HG02571 (cell line): Measurements from ENCODE around the gene NEK8.
"Not testable (repeated sequence)": the region's sequence is repeated elsewhere in the genome, so short reads cannot be mapped to it uniquely, and the experiment has no call there.

Experiments
- ATAC-seq: cut with Tn5 transposase; IDR thresholded peaks from one replicate; pipeline ENCODE4 v1.9.1; 2021; ENCODE audit warnings: mild to moderate bottlenecking, moderate library complexity; ENCODE audit not compliant: unreplicated experiment

Gene NEK8

DNA sequence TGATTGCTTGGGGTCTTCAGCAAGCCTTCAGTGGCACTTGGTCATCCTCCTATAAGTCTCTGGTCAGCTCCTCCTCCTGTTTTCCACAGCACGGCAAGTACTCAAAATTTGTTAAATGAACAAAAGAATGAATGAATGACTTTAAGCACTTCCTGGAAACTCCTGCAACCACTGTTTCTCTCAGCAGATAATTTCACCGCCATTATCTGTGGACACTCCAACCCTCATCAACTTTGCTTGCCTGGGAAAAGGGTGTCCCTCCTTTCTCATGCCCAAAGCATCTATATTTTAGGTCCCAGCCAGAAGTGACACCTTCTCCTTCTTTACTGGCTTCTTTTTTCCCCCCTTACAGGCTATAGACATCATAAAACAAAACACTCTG is 21.3 kb upstream of the NEK8 start:
- ATAC-seq = no peak

DNA sequence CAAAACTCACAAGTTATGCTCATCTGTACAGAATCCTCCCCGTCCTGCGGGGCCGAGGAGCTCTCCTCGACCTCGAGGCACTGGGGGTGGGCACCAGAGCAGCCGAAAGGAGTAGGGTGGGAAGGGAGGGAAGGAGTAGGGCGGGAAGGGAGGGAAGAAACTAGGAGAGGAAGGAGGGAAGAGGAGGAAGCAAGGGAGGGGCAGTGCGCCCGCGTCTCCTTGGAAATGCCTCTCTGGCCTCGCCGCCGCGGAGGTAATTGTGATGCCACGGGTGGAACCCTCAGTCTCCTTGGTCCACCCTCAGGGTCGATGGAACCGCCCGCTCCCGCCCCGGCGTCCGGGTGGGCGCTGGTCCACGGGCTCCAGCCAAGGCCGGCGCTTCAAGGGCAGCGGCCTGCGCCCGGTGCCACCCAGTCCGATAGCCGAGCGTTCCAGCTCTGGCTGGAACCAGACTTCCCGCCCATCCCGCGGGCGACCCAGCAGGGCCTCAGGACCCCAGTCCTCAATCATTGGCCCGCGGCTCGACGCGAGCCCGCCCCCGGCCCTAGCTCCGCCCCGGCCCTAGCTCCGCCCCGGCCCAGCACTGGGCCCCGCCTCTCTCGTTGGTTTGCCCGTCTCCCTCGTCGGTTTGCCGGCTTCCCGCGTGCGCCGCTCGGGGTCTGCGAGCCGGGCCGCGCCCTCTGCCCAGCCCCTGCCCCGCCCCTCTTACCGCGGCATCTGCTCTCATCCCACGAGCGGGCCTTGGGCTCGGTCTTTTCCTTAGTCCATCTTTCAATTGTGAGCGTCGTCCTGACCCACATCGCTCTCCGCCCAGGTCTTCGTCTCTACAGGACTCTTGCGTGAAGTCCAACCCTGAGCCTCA is 17.5 kb upstream of the NEK8 start:
- ATAC-seq = peak; percentile 71

- peak; percentile 20 for ATAC-seq
Observed at GRCh38 chr17:28711723-28712031, 16.9 kb upstream of the NEK8 start, which contains the start of gene PROCA1. PROCA1 (minus strand) TSS chr17:28711888; CDS start chr17:28711660, 228 bp downstream.

GRCh38 chr17:28712032-28712704 is 16.4 kb upstream of the NEK8 start:
- ATAC-seq = peak; percentile 38

DNA sequence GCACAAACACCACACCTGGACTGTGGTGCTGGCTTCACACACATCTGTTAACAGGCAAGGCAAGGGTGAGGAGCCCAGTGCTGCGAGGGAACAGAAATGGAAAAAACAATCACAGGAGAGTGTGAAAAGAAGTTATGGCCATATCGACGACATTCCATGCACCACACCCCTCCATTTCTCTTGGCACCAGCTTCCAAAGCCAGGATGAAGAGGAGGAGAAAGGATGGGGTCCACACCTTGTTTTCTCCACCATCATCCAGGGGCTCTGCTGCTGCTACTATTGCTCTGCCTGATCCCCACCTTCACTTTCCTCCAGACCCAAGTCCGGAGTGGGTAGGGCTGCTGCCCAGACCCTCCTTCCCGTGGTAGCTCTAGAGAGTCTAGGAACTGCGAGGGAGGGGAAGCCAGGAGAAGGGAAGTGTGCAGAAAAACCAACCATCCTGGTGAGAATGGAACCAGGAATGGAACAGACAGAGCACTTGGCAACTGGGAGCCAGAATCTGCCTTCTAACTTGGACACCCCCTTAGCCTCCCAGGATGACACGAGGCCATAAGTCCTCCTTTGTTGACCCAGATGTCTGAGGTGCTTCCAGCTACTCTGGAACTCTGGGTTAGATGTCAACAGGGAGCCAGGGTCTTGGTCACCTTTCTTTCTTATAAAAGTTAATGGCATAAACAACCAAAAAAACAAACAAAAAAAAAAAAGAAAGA is 15.7 kb upstream of the NEK8 start:
- ATAC-seq = no peak

- ATAC-seq = no peak
Observed at GRCh38 chr17:28714281-28714680, 14.3 kb upstream of the NEK8 start.

DNA sequence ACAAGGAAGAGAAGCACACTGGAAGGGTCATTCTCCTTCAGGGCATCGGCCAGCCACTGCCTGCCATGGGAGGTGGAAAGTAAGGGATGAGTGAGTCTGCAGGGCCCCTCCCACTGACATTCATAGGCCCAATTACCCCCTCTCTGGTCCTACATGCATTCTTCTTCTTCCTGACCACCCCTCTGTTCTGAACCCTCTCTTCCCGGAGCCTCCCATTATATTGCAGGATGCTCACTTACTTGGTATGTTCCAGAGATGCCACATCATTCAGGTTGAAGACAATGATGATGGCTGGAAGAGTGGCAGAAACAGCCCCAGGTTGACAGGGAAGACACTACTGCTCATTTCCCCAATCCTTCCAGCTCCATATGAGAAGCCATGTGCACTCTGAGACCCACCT is 13.4 kb upstream of the NEK8 start:
- ATAC-seq = no peak

DNA sequence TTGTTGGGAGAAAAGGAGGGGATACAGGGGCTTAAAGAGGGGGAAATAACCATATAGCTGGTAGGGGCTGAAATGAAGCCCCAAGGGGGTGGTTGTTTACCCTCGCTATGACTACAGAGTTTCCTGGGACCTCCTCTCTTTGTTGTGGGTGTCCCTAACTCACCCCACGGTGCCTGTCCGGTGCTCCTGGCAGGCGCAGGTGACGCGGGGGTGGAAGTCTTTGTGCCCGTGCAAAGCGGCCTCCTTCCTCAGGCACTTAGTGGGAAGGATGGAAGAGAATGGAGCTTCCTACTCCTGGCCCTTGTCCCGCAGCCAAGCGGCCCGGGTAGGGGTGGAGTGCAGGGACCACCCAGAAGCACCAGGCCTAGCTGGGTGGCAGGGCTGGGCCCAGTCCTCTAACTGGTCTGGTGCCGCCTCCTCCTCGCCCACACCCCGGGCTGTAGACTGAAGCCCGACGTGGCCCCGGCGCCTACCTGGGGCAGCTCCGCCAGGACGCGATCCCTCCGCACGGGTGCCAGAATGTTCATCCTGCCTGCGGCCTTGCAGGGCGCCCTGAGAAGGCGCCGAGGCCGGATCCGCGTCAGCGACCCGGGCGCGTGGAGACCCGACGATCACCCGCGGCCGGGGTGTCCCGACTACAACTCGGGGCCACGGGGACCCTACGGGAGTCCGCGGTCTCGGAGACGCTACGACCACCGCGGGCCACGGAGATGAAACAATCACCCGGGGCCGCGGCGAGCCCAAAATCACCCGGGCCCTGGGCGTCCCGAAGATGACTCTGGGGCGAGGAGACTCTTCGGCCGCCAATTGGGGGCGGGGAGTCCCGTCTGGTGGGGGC is 11.6 kb upstream of the NEK8 start:
- no peak for ATAC-seq

DNA sequence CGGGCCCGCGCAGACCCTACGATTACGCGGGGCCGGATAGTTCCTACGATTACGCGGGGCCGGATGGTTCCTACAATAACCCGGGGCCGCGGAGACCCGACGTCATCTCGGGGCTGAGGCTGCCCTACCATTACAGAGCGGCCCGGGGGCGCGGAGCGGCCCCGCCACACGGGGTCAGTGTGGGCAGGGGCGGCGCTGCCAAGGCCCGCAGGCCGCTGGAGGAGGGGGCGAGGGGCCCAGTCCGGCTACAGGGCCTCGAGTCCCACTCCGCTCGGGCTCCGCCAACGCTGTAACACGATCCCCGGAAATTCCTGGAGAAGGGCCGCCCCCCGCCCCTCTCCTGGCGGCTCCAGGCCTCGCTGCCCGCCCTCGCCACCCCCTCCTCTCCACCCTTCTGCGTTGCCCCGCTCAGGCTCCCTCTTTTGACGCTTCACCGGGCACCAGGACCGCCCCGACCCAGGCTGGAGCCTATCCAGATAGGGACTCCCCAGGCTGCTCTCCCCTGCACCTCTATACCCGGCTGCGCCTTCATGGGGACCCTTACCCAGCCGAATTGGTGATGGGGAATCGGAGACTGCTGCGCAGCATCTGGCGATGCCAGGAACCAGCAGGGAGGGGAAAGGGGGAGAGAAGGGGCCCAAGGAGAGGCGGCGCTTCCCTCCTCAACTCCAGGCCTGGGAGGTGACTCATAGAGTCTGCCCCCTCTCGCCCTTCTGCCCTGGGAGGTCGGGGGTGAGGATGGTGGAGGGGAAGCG is 10.8 kb upstream of the NEK8 start, which contains the start of gene RAB34:
TSS of gene RAB34 (minus strand) at position 291 of the 755 bp plus-strand sequence. CDS start 602 bp downstream, outside the sequence.
- ATAC-seq = no peak

DNA sequence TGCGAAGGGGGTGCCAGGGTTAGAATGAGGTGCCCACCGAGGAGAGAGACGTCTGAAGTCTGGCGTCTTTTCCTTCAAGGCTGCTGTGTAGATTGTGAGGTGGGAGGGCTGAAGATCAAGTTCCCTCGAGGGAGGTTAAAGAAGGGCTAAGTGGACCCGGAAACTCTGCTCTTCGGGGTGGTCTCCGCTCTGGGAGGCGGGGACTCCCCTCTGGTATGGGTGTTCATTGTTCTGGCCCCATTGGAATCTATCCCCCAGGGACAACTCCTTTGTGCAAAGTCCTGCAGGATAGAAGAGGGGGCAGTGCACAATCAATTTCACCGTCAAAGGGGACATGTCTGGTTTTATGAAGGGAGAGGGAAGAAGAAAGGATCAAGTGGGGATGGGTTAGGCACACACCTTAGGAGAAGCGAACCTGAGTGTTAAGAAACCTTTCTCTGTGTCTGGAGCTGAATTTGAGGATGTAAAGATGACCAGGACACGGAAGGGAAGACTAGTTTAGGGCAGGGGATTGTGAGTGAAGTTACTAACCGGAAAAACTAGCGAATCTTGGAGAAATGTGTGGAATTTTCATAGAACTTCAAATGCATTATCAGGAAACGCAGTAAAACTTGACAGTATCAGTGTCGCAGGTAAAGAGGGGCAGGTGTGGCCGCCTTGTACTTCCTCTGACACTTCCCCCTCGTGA is 10.1 kb upstream of the NEK8 start:
- no peak for ATAC-seq

GRCh38 chr17:28719021-28719433 is 9.6 kb upstream of the NEK8 start:
- no peak for ATAC-seq

DNA sequence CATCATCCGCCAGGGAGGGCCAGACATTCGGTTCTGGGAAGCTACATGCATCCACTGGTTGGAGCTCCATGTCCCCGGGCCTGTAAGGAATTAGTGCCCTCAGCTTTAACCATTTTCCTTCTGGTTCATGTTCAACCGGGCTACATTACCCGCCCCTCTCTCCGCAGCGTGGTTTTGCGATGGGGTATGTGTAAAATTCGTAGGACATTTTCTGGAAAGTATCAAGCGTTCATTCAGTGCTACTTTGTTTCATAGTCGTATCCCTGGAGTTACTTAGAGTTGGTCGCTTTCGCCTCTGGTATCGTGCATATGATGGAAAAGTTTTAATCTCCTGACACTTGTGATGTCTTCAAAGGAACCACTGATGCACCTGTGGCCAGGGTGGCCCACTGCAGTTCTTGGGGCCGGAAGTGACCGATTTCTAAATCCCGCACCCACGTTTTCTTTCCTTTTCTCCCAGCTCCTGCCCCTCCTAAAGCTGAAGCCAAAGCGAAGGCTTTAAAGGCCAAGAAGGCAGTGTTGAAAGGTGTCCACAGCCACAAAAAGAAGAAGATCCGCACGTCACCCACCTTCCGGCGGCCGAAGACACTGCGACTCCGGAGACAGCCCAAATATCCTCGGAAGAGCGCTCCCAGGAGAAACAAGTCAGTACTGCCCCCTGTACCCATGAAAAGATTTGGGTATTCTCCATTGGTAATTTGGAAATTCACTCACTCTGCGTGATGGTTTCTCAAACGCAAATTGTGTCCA is 8.2 kb upstream of the NEK8 start:
- no peak for ATAC-seq

DNA sequence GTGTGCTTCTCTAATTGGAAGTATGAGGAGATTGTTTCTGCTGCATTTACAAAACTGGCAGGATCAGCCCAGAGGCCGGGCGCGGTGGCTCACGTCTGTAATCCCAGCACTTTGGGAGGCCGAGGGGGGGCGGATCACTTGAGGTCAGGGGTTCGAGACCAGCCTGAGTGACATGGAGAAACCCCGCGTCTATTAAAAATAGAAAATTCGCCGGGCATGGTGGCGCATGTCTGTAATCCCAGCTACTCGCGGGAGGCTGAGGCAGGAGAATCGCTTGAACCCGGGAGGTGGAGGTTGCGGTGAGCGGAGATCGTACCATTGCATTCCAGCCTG is 7.6 kb upstream of the NEK8 start:
- not testable (repeated sequence) for ATAC-seq

- ATAC-seq = no peak
Observed at GRCh38 chr17:28722417-28723158, 6.0 kb upstream of the NEK8 start.

- no peak for ATAC-seq
Observed at GRCh38 chr17:28723159-28723835, 5.3 kb upstream of the NEK8 start.

- ATAC-seq = not testable (repeated sequence)
Observed at GRCh38 chr17:28723836-28724499, 4.6 kb upstream of the NEK8 start.
